Measurements from ENCODE around the gene SEMA6A. TPM values are rescaled to one million over a fixed set of nuclear protein-coding genes. Genes with fewer than 3 reads are reported as not detected.
A peak's percentile ranks its signal among the peaks of the same experiment; 100 is the strongest.

SEMA6A gene
- total RNA-seq, 1 donor from 2014 or later, result 89.9 TPM

- no peak for TF ChIP-seq CTCF (IDR thresholded peaks at IDR 0.05; ENCODE audit: unreplicated experiment)
- Mint-ChIP-seq H3K4me3 (ENCODE audit: low read depth) (no peak overlapping the region), H3K27me3 (no peaks in the 10 kb centered on the region), H3K9me3 (ENCODE audit: low read depth) (no peaks in the 10 kb centered on the region), H3K4me1 (ENCODE audit: low read depth) (peaks cover 15% of the 10 kb centered on the region), H3K36me3 (ENCODE audit: insufficient read depth) (peaks cover 24% of the 10 kb centered on the region), H3K27ac (no peak overlapping the region)
- no peak for DNase-seq (ENCODE audit: low spot score, unreplicated experiment)
These were observed 72.5 kb downstream of the SEMA6A start for GRCh38 chr5:116502138-116502537.

- Mint-ChIP-seq H3K4me1 (ENCODE audit: low read depth) (peaks cover 27% of the 10 kb centered on the region), H3K4me3 (ENCODE audit: low read depth) (no peak overlapping the region), H3K27ac (peak overlapping the region; percentile 10), H3K27me3 (no peaks in the 10 kb centered on the region), H3K9me3 (ENCODE audit: low read depth) (no peaks in the 10 kb centered on the region), H3K36me3 (ENCODE audit: insufficient read depth) (peaks cover 40% of the 10 kb centered on the region)
- TF ChIP-seq CTCF (IDR thresholded peaks at IDR 0.05; ENCODE audit: unreplicated experiment), result no peak
- no peak for DNase-seq (ENCODE audit: low spot score, unreplicated experiment)
These were observed 76.0 kb downstream of the SEMA6A start for GRCh38 chr5:116498503-116499048.

- TF ChIP-seq CTCF (IDR thresholded peaks at IDR 0.05; ENCODE audit: unreplicated experiment), result no peak
- Mint-ChIP-seq H3K36me3 (ENCODE audit: insufficient read depth) (peaks cover 38% of the 10 kb centered on the region), H3K4me3 (ENCODE audit: low read depth) (no peak overlapping the region), H3K27ac (peak overlapping the region; percentile 90), H3K27me3 (no peaks in the 10 kb centered on the region), H3K4me1 (ENCODE audit: low read depth) (peaks cover 29% of the 10 kb centered on the region), H3K9me3 (ENCODE audit: low read depth) (no peaks in the 10 kb centered on the region)
- no peak for DNase-seq (ENCODE audit: low spot score, unreplicated experiment)
These were observed 77.0 kb downstream of the SEMA6A start for GRCh38 chr5:116497631-116498030.

DNA sequence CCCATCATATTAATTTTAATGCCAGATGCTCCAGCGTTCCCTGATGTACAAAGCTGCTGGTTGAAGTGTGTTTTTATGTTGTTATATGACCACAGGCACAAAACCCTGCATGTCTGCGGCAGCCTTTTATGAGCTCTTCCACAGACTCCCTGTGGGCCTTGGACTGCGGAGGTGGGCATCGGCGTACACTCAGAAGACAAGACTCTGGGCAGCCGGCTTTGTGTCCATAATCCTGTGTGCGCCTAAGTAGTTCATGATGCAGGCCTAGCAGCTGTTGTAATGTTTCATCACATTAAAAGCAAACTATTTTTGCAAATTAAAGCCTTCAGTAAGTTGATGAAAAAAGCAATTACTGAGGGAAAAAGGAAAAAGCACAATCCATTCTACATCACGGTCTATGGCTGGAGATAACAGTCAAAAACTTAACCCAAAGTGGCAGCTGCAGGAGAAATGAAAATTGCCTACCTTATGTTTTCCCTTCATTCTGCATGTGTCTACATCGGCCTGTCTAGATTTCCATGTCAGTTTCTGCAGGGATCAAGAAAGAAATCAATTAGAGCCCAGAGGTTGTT, 78.8 kb downstream of the SEMA6A start:
- Mint-ChIP-seq H3K27ac (peak overlapping the region; percentile 8), H3K4me3 (ENCODE audit: low read depth) (no peak overlapping the region), H3K9me3 (ENCODE audit: low read depth) (no peaks in the 10 kb centered on the region), H3K36me3 (ENCODE audit: insufficient read depth) (peaks cover 40% of the 10 kb centered on the region), H3K27me3 (no peaks in the 10 kb centered on the region), H3K4me1 (ENCODE audit: low read depth) (peaks cover 29% of the 10 kb centered on the region)
- DNase-seq (ENCODE audit: low spot score, unreplicated experiment), result no peak
- no peak for TF ChIP-seq CTCF (IDR thresholded peaks at IDR 0.05; ENCODE audit: unreplicated experiment)

- Mint-ChIP-seq H3K4me1 (ENCODE audit: low read depth) (peaks cover 29% of the 10 kb centered on the region), H3K27ac (peak overlapping the region; percentile 57), H3K36me3 (ENCODE audit: insufficient read depth) (peaks cover 44% of the 10 kb centered on the region), H3K4me3 (ENCODE audit: low read depth) (no peak overlapping the region), H3K27me3 (no peaks in the 10 kb centered on the region), H3K9me3 (ENCODE audit: low read depth) (no peaks in the 10 kb centered on the region)
- no peak for TF ChIP-seq CTCF (IDR thresholded peaks at IDR 0.05; ENCODE audit: unreplicated experiment)
- no peak for DNase-seq (ENCODE audit: low spot score, unreplicated experiment)
These were observed 79.7 kb downstream of the SEMA6A start for GRCh38 chr5:116494784-116495450.

Measured in progenitor cell of endocrine pancreas (in vitro differentiated cells).